A549 (cell line): ENCODE data around the gene RGMB.

Source experiments
- CBX2 ChIP-seq: fragments of 200-600 bp; sonication (generic); IDR thresholded peaks from 2 replicates; pipeline ENCODE4 v1.6.1; 2016; ENCODE audit warnings: low read depth, mild to moderate bottlenecking, borderline replicate concordance
- CHD2 ChIP-seq: fragments of 150-350 bp; IDR thresholded peaks from 2 replicates; pipeline ENCODE4 v1.6.1; 2014; ENCODE audit warnings: low read length; ENCODE audit not compliant: partially characterized antibody
- CTCF ChIP-seq: fragments of >200 bp; sonication (Bioruptor Twin); formaldehyde crosslinking; IDR thresholded peaks from 3 replicates; pipeline ENCODE4 v1.5.1; 2016
- EP300 ChIP-seq, 2 experiments: fragments of >200 bp; sonication (Bioruptor Twin); formaldehyde crosslinking; IDR thresholded peaks; 2 replicates in 1 of 2; 3 replicates in 1 of 2; pipeline ENCODE4 v1.6.1; 2016 to 2017
- GATA3 ChIP-seq: IDR thresholded peaks from 2 replicates; pipeline ENCODE4 v1.6.1; 2012; ENCODE audit warnings: borderline replicate concordance
- HDAC2 ChIP-seq: fragments of 200-600 bp; sonication (generic); IDR thresholded peaks from 2 replicates; pipeline ENCODE4 v1.6.1; 2016
- JUN ChIP-seq, 2 experiments: fragments of >200 bp; sonication (Bioruptor Twin); formaldehyde crosslinking; IDR thresholded peaks; 2 replicates in 1 of 2; 3 replicates in 1 of 2; pipeline ENCODE4 v1.6.1; 2016 to 2017
- KDM1A ChIP-seq: fragments of 200-600 bp; sonication (generic); IDR thresholded peaks from 2 replicates; pipeline ENCODE4 v1.6.1; 2016; ENCODE audit warnings: low read depth, mild to moderate bottlenecking
- KDM5A ChIP-seq: fragments of 200-600 bp; sonication (generic); IDR thresholded peaks from 2 replicates; pipeline ENCODE4 v1.6.1; 2016; ENCODE audit warnings: antibody characterized with exemption, mild to moderate bottlenecking
- MAZ ChIP-seq: fragments of 150-350 bp; IDR thresholded peaks from 2 replicates; pipeline ENCODE4 v1.6.1; 2014; ENCODE audit warnings: antibody characterized with exemption, low read depth, low read length, borderline replicate concordance
- POLR2A ChIP-seq: IDR thresholded peaks from 2 replicates; pipeline ENCODE4 v1.6.1; 2012; ENCODE audit warnings: mild to moderate bottlenecking, low read length
- RCOR1 ChIP-seq: fragments of 150-350 bp; IDR thresholded peaks from 2 replicates; pipeline ENCODE4 v1.6.1; 2014; ENCODE audit warnings: antibody characterized with exemption, low read length, low read depth
- USF2 ChIP-seq: fragments of 450-650 bp; IDR thresholded peaks from 2 replicates; pipeline ENCODE4 v1.6.1; 2014; ENCODE audit warnings: antibody characterized with exemption
- TF ChIP-seq, protein P1 (sequence below): fragments of 200-600 bp; sonication (generic); IDR thresholded peaks from 2 replicates; pipeline ENCODE4 v1.6.1; 2016; ENCODE audit warnings: antibody characterized with exemption, mild to moderate bottlenecking, moderate library complexity

DNA sequence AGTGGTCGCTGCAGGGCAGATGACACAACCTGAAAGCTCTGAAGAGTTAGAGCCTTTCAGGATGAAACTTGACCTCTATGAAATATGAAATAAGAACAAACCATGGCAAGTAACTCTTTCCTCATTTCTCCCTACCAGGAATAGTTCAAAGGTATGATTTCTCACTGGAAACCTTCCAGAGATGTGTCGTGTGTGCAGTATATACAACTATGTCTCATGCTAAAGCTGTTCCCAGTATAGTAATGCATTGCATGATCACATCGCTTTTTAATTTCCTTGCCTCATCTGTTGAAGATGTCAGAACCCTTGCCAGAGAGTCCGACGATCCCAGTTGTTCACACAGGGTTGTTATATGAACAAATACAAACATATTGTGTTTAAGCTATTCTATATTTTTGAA lies 45.8 kb upstream of the RGMB start:
- TF ChIP-seq CTCF = no peak
- TF ChIP-seq CHD2 = no peak
- TF ChIP-seq, protein P1, sequence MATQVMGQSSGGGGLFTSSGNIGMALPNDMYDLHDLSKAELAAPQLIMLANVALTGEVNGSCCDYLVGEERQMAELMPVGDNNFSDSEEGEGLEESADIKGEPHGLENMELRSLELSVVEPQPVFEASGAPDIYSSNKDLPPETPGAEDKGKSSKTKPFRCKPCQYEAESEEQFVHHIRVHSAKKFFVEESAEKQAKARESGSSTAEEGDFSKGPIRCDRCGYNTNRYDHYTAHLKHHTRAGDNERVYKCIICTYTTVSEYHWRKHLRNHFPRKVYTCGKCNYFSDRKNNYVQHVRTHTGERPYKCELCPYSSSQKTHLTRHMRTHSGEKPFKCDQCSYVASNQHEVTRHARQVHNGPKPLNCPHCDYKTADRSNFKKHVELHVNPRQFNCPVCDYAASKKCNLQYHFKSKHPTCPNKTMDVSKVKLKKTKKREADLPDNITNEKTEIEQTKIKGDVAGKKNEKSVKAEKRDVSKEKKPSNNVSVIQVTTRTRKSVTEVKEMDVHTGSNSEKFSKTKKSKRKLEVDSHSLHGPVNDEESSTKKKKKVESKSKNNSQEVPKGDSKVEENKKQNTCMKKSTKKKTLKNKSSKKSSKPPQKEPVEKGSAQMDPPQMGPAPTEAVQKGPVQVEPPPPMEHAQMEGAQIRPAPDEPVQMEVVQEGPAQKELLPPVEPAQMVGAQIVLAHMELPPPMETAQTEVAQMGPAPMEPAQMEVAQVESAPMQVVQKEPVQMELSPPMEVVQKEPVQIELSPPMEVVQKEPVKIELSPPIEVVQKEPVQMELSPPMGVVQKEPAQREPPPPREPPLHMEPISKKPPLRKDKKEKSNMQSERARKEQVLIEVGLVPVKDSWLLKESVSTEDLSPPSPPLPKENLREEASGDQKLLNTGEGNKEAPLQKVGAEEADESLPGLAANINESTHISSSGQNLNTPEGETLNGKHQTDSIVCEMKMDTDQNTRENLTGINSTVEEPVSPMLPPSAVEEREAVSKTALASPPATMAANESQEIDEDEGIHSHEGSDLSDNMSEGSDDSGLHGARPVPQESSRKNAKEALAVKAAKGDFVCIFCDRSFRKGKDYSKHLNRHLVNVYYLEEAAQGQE = no peak
- no peak for TF ChIP-seq EP300 (IDR thresholded peaks at IDR 0.05)
- no peak for TF ChIP-seq KDM1A
- no peak for TF ChIP-seq KDM5A
- no peak for TF ChIP-seq RCOR1
- no peak for TF ChIP-seq HDAC2
- no peak for TF ChIP-seq POLR2A
- TF ChIP-seq JUN (IDR thresholded peaks at IDR 0.05) = no peak
- TF ChIP-seq MAZ = no peak
- no peak for TF ChIP-seq USF2
- TF ChIP-seq GATA3 = no peak
- TF ChIP-seq CBX2 = no peak
